ENCODE results near the gene GASK1B. TPM values are rescaled to one million over a fixed set of nuclear protein-coding genes. Genes with fewer than 3 reads are reported as not detected.

GASK1B gene
- total and polyA plus RNA-seq, 2 of the 13 experiments (the other 11 are each of a cell fraction or from before 2014, with no cell fraction given), result 29.1 to 40.4 TPM

DNA sequence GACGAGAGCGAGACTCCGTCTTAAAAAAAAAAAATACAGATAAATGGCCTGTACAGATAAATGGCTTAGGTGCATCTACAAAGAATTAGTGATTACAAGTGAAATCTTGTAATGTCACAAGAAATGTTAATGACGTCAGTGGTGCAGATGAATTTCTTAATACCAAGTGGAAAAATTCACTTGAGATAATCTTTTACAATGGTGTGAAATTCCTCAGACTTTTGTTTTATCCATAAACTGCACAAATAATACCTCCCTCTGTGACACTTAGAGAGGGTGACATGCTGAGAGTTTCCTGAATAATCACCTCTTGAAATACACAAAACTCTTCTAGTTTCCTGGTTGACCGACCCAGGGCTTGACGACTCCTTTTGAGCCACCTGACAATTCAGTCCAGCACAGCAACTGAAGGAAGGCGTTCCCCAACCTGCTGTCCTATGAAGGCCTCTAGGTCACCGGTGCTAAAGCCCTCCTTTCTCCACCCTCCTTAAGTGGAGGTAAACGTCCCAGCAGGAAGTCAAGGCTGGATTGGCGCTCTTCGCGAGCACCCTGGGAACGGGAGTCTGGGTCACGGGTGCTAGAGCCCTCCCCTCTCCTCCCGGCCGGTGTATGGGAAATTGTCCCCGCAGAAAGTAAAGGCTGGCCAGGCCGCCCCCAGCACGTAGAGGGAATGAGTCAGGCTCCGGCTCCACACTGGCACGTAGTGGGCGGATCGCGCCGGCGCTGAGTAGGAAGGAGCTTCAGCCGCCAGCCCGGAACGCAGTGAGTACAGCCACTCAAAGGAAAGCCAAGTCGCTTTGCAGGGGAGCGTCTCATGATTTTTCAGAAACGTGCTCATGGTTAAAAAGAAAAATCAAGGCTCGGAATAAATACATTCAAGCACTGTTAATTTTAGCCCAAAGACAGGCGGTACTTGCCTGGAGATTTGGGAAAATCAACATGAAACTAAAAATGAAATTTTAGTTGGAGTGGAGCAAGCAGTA lies 37.3 kb upstream of the GASK1B start, which contains the start of gene TMEM144 (continued):
- TF ChIP-seq, protein P1, sequence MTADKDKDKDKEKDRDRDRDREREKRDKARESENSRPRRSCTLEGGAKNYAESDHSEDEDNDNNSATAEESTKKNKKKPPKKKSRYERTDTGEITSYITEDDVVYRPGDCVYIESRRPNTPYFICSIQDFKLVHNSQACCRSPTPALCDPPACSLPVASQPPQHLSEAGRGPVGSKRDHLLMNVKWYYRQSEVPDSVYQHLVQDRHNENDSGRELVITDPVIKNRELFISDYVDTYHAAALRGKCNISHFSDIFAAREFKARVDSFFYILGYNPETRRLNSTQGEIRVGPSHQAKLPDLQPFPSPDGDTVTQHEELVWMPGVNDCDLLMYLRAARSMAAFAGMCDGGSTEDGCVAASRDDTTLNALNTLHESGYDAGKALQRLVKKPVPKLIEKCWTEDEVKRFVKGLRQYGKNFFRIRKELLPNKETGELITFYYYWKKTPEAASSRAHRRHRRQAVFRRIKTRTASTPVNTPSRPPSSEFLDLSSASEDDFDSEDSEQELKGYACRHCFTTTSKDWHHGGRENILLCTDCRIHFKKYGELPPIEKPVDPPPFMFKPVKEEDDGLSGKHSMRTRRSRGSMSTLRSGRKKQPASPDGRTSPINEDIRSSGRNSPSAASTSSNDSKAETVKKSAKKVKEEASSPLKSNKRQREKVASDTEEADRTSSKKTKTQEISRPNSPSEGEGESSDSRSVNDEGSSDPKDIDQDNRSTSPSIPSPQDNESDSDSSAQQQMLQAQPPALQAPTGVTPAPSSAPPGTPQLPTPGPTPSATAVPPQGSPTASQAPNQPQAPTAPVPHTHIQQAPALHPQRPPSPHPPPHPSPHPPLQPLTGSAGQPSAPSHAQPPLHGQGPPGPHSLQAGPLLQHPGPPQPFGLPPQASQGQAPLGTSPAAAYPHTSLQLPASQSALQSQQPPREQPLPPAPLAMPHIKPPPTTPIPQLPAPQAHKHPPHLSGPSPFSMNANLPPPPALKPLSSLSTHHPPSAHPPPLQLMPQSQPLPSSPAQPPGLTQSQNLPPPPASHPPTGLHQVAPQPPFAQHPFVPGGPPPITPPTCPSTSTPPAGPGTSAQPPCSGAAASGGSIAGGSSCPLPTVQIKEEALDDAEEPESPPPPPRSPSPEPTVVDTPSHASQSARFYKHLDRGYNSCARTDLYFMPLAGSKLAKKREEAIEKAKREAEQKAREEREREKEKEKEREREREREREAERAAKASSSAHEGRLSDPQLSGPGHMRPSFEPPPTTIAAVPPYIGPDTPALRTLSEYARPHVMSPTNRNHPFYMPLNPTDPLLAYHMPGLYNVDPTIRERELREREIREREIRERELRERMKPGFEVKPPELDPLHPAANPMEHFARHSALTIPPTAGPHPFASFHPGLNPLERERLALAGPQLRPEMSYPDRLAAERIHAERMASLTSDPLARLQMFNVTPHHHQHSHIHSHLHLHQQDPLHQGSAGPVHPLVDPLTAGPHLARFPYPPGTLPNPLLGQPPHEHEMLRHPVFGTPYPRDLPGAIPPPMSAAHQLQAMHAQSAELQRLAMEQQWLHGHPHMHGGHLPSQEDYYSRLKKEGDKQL (CRISPR knock-in tag; IDR thresholded peaks at IDR 0.05; ENCODE audit: low read depth), result no peak
- TF ChIP-seq, protein P2, sequence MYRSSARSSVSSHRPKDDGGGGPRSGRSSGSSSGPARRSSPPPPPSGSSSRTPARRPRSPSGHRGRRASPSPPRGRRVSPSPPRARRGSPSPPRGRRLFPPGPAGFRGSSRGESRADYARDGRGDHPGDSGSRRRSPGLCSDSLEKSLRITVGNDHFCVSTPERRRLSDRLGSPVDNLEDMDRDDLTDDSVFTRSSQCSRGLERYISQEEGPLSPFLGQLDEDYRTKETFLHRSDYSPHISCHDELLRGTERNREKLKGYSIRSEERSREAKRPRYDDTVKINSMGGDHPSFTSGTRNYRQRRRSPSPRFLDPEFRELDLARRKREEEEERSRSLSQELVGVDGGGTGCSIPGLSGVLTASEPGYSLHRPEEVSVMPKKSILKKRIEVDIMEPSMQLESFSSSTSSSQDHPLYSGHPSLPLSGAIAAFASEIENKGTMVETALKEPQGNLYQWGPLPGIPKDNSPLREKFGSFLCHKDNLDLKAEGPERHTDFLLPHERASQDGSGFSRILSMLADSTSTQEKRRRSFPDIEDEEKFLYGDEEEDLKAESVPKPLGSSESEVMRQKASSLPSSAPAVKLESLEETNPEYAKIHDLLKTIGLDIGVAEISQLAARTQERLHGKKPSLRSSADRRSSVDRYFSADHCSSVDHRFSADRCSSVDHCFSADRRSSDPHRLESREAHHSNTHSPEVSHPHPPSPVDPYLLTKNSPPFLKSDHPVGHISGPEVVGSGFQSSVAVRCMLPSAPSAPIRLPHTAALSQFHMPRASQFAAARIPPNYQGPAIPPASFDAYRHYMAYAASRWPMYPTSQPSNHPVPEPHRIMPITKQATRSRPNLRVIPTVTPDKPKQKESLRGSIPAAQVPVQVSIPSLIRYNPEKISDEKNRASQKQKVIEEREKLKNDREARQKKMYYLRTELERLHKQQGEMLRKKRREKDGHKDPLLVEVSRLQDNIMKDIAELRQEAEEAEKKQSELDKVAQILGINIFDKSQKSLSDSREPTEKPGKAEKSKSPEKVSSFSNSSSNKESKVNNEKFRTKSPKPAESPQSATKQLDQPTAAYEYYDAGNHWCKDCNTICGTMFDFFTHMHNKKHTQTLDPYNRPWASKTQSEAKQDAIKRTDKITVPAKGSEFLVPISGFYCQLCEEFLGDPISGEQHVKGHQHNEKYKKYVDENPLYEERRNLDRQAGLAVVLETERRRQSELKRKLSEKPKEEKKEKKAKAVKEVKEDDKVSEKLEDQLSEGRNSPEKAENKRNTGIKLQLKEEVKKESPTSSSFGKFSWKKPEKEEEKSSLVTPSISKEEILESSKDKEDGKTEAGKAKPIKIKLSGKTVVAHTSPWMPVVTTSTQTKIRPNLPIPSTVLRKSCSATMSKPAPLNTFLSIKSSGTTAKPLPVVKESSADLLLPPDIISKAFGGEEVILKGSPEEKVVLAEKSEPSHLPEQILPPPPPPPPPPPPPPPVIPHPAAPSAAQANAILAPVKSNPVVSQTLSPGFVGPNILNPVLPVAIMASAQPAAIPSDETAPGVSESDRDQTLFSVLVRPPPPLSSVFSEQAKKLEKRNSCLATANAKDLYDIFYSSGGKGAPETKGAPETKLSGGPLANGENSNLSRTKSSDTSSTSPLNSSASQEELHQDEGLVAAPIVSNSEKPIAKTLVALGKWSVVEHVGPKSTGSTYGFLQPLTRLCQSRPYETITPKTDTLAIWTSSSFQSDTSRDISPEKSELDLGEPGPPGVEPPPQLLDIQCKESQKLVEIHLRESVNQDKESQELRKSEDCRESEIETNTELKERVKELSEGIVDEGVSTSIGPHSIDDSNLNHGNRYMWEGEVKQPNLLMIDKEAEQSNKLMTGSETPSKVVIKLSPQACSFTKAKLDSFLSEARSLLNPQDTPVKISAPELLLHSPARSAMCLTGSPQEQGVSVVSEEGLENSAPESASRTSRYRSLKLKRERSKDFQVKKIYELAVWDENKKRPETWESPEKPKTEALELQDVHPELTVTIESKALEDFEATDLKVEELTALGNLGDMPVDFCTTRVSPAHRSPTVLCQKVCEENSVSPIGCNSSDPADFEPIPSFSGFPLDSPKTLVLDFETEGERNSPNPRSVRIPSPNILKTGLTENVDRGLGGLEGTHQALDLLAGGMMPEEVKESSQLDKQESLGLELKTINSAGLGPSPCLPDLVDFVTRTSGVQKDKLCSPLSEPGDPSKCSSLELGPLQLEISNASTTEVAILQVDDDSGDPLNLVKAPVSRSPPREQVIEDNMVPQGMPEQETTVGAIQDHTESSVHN (CRISPR knock-in tag; IDR thresholded peaks at IDR 0.05), result no peak
- TF ChIP-seq ZNF556 (CRISPR knock-in tag; IDR thresholded peaks at IDR 0.05; ENCODE audit: borderline replicate concordance), result no peak
- TF ChIP-seq ZNF207 (IDR thresholded peaks at IDR 0.05; ENCODE audit: borderline replicate concordance), result no peak
- no peak for TF ChIP-seq TRIM24 (CRISPR knock-in tag; IDR thresholded peaks at IDR 0.05)
- no peak for TF ChIP-seq BORCS8-MEF2B (CRISPR knock-in tag; IDR thresholded peaks at IDR 0.05)
- no peak for TF ChIP-seq ZZZ3 (CRISPR knock-in tag; IDR thresholded peaks at IDR 0.05; ENCODE audit: borderline replicate concordance)
- no peak for TF ChIP-seq TEAD2 (CRISPR knock-in tag; IDR thresholded peaks at IDR 0.05)
- TF ChIP-seq ZNF775 (CRISPR knock-in tag; IDR thresholded peaks at IDR 0.05; ENCODE audit: borderline replicate concordance), result no peak
- TF ChIP-seq SAP130 (CRISPR knock-in tag; IDR thresholded peaks at IDR 0.05; ENCODE audit: low read depth), result peak; percentile 71
- 0 out of 2 replicates have a peak, but pooled peaks have one; percentile 34 for TF ChIP-seq AHR (CRISPR knock-in tag; IDR thresholded peaks at IDR 0.05)
- peak; percentile 79 for TF ChIP-seq KMT2B (CRISPR knock-in tag; IDR thresholded peaks at IDR 0.05)
- TF ChIP-seq ZNF672 (CRISPR knock-in tag; IDR thresholded peaks at IDR 0.05), result no peak
- TF ChIP-seq, protein P3, sequence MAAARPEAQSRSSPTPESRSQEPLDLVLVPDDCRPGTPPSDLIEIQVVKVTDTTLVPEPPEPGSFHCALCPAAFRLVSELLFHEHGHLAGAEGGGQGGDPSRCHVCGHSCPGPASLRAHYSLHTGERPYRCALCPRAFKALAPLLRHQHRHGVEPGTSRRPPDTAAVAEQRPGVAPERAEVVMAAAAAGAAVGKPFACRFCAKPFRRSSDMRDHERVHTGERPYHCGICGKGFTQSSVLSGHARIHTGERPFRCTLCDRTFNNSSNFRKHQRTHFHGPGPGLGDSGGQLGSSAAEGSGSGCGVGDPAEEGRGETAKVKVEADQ (CRISPR knock-in tag; IDR thresholded peaks at IDR 0.05; ENCODE audit: borderline replicate concordance), result no peak
